GM12872 (cell line): ENCODE measurements around the gene CLIC3.

Experiments used
- CTCF ChIP-seq: IDR thresholded peaks from 3 replicates; pipeline ENCODE4 v1.5.1; 2011; ENCODE audit warnings: low read depth, mild to moderate bottlenecking, low read length, moderate library complexity; ENCODE audit not compliant: insufficient read depth

CLIC3 gene

GRCh38 chr9:137018761-137019559 is 22.6 kb upstream of the CLIC3 start:
- TF ChIP-seq CTCF, result no peak

GRCh38 chr9:137017791-137018497 is 21.6 kb upstream of the CLIC3 start:
- no peak for TF ChIP-seq CTCF

- no peak for TF ChIP-seq CTCF
Observed at GRCh38 chr9:137017071-137017470, 20.7 kb upstream of the CLIC3 start.

- no peak for TF ChIP-seq CTCF
Observed at GRCh38 chr9:137016436-137016835, 20.1 kb upstream of the CLIC3 start.

GRCh38 chr9:137015976-137016375 is 19.6 kb upstream of the CLIC3 start:
- TF ChIP-seq CTCF, result no peak

GRCh38 chr9:137015540-137015930 is 19.2 kb upstream of the CLIC3 start:
- no peak for TF ChIP-seq CTCF

- no peak for TF ChIP-seq CTCF
Observed at GRCh38 chr9:137014776-137015539, 18.6 kb upstream of the CLIC3 start.
